A549 treated with AZD9567 at 1 μM for 4 hours (cell line): ENCODE data around the gene KRTAP4-1. TPM values are rescaled to one million over a fixed set of nuclear protein-coding genes. Genes with fewer than 3 reads are reported as not detected.

ENCODE experiments used
- total RNA-seq: library from RNA; stranded (reverse); fragments of 200-300 nt; extraction: Qiagen RNA extraction; gene quantifications from 5 replicates; pipeline ENCODE4 v1.2.3, GENCODE V29; 2022; ENCODE audit not compliant: insufficient read depth

Gene KRTAP4-1
- total RNA-seq = not detected in 5 replicates

DNA sequence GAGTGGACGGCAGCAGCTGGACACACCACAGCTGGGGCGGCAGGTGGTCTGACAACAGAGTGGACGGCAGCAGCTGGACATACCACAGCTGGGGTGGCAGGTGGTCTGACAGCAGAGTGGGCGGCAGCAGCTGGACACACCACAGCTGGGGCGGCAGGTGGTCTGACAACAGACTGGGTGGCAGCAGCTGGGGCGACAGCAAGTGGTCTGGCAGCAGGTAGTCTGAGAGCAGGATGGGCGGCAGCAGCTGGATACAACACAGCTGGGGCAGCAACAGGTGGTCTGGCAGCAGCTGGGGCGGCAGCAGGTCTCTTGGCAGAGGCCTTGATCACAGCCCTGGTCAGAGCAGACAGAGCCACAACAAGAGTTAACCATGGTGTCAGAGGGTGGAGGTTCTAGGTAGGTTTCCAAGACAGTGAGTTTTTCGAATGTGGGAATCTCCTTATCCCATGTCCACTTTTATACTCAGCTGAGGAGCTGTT lies at the start of gene KRTAP4-1:
TSS of gene KRTAP4-1 (minus strand) at position 432 of the 482 bp plus-strand sequence. CDS start at position 375, 57 bp downstream.

DNA sequence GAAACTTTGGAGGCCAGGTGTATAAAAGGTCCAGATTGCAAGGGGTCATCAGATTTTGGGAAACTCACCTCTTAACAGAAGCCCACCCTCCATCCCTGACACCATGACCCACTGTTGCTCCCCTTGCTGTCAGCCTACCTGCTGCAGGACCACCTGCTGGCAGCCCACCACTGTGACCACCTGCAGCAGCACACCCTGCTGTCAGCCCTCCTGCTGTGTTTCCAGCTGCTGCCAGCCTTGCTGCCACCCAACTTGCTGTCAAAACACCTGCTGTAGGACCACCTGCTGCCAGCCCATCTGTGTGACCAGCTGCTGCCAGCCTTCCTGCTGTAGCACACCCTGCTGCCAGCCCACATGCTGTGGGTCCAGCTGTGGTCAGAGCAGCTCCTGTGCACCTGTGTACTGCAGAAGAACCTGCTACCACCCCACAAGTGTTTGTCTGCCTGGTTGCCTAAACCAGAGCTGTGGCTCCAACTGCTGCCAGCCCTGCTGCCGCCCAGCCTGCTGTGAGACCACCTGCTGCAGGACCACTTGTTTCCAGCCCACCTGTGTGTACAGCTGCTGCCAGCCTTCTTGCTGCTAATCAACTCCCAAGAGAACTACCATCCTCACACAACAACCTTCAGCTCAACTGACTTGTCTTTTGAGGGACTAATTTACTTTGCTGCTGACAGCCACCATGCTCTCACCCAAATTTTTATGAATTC lies 47.8 kb upstream of the KRTAP4-1 start, which contains the start of gene KRTAP9-3:
TSS of gene KRTAP9-3 (plus strand) at position 51 of the 707 bp plus-strand sequence. CDS start at position 104, 53 bp downstream.

DNA sequence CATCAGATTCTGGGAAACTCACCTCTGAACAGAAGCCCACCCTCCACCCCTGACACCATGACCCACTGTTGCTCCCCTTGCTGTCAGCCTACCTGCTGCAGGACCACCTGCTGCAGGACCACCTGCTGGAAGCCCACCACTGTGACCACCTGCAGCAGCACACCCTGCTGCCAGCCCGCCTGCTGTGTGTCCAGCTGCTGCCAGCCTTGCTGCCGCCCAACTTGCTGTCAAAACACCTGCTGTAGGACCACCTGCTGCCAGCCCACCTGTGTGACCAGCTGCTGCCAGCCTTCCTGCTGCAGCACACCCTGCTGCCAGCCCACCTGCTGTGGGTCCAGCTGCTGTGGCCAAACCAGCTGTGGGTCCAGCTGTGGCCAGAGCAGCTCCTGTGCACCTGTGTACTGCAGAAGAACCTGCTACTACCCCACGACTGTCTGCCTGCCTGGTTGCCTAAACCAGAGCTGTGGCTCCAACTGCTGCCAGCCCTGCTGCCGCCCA lies 41.9 kb upstream of the KRTAP4-1 start, which contains the start of gene KRTAP9-2:
TSS of gene KRTAP9-2 (plus strand) at position 51 of the 498 bp plus-strand sequence. CDS start at position 58, 7 bp downstream.

DNA sequence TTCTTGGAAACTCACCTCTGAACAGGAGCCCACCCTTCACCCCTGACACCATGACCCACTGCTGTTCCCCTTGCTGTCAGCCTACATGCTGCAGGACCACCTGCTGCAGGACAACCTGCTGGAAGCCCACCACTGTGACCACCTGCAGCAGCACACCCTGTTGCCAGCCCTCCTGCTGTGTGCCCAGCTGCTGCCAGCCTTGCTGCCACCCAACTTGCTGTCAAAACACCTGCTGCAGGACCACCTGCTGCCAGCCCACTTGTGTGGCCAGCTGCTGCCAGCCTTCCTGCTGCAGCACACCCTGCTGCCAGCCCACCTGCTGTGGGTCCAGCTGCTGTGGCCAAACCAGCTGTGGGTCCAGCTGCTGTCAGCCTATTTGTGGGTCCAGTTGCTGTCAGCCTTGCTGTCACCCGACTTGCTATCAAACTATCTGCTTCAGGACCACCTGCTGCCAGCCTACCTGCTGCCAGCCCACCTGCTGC lies 5.2 kb upstream of the KRTAP4-1 start, which contains the start of gene KRTAP9-1:
TSS of gene KRTAP9-1 (plus strand) at position 51 of the 482 bp plus-strand sequence. CDS start at position 51, 0 bp downstream.

DNA sequence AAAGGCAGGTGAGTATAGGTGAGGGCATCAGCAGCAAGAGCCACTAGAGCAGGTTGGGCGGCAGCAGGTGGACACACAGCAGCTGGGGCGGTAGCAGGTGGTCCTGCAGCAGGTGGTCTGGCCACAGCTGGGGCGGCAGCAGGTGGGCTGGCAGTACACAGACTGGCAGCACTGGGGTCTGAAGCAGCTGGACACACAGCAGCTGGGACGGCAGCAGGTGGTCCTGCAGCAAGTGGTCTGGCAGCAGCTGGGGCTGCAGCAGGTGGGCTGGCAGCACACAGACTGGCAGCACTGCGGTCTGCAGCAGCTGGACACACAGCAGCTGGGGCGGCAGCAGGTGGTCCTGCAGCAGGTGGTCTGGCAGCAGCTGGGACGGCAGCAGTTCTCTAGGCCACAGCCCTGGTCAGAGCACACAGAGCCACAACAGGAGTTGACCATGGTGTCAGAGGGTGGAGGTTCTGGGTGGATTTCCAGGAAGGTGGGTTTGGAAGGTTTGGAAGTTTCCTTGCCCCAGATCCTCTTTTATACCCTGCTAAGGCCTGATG lies 6.9 kb downstream of the KRTAP4-1 start, which contains the start of gene KRTAP4-2:
TSS of gene KRTAP4-2 (minus strand) at position 495 of the 545 bp plus-strand sequence. CDS start at position 438, 57 bp downstream.

DNA sequence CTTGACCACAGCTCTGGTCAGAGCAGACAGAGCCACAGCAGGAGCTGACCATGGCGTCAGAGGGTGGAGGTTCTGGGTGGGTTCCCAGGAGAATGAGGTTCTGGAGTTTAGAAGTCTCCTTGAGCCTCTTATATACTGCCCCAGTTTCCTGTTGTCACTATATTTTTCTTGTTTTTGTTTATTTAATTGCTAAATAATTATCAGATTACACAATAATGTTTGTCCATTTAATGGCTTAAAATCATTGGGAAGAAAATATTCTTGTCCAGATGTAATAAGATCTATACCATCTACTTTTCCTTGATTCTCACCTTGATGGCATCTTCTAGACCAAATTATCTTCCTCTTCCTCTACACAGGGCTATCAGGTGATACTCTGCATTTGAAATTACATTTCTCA lies 16.6 kb downstream of the KRTAP4-1 start, which contains the start of gene KRTAP4-3:
TSS of gene KRTAP4-3 (minus strand) at position 101 of the 400 bp plus-strand sequence. CDS start at position 52, 49 bp downstream.

DNA sequence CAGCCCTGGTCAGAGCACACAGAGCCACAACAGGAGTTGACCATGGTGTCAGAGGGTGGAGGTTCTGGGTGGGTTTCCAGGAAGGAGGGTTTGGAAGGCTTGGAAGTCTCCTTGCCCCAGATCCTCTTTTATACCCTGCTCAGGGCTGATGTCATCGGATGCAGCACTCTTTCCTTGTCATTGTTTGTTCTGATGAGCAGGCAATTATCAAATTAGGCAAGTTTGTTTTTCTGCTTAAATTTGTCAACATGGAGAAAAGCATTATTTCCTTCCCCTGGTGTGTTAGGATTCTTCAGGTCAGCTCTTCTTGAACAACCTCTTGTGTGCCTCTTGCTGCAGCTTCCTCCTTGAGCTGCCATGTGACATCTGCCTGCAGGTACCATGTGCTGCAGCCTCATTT lies 24.1 kb downstream of the KRTAP4-1 start, which contains the start of gene KRTAP4-4:
TSS of gene KRTAP4-4 (minus strand) at position 101 of the 400 bp plus-strand sequence. CDS start at position 44, 57 bp downstream.

DNA sequence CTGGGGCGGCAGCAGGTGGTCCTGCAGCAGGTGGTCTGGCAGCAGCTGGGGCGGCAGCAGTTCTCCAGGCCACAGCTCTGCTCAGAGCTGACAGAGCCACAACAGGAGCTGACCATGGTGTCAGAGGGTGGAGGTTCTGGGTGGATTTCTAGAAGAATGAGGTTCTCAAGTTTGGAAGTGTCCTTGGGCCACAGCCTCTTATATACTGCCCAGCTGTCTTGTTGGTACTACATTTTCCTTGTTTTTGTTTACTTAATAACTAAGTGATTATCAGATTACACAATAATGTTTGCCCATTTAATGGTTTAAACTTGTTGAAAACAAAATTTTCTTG lies 35.1 kb downstream of the KRTAP4-1 start, which contains the start of gene KRTAP4-5:
TSS of gene KRTAP4-5 (minus strand) at position 174 of the 334 bp plus-strand sequence. CDS start at position 116, 58 bp downstream.

DNA sequence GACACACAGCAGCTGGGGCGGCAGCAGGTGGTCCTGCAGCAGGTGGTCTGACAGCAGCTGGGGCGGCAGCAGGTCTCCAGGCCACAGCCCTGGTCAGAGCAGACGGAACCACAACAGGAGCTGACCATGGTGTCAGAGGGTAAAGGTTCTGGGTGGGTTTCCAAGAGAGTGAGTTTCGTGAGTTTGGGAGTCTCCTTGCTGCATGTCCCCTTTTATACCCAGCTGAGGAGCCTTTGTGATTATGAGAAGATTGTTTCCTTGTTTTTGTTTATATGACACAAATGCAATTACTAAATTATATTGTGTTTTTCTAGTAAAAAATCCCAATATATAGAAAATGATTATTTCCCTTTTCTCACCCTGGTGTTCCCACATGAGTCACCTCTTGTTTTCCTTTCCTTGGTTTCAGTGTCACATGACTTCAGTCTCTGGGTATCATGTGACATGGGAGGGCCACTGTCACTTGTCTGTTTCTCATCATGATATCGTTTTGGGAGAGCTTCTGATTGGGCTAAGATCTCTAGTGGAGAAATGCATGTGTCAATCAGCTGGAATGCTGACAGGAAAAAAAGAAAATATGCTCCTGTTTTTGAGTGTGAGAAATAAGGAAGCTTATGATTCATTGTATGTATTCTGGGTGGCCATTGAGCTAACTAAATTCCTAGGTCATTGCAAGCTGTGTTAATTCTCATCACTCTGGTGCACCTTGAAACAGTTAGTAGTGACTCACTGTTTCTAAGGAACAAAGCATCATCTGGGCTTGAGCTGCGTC lies 44.2 kb downstream of the KRTAP4-1 start, which contains the start of gene KRTAP4-6:
TSS of gene KRTAP4-6 (minus strand) at position 185 of the 772 bp plus-strand sequence. CDS start at position 128, 57 bp downstream.

Other genes starting within 250 kb of the KRTAP4-1 start
- 0.07 to 0.26 TPM (median 0.07 TPM) in 3 of 5 replicates, not detected in the others for gene KRT23, start 247.3 kb downstream of the KRTAP4-1 start, total RNA-seq
- gene KRT39, start 218.0 kb downstream of the KRTAP4-1 start, total RNA-seq = not detected in 5 replicates
- not detected in 5 replicates for gene KRT40, start 200.6 kb downstream of the KRTAP4-1 start, total RNA-seq
- gene KRTAP3-3, start 190.7 kb downstream of the KRTAP4-1 start, total RNA-seq = not detected in 5 replicates
- gene KRTAP3-2, start 185.0 kb downstream of the KRTAP4-1 start, total RNA-seq = 0.16 to 3.6 TPM (median 0.25 TPM) in 5 replicates
- gene KRTAP3-1, start 175.8 kb downstream of the KRTAP4-1 start, total RNA-seq = not detected in 5 replicates
- gene KRTAP1-5, start 157.7 kb downstream of the KRTAP4-1 start, total RNA-seq = not detected in 5 replicates
- gene KRTAP1-4, start 154.7 kb downstream of the KRTAP4-1 start, total RNA-seq = not detected in 5 replicates
- gene KRTAP1-3, start 150.0 kb downstream of the KRTAP4-1 start, total RNA-seq = not detected in 5 replicates
- not detected in 5 replicates for gene KRTAP1-1, start 143.5 kb downstream of the KRTAP4-1 start, total RNA-seq
- gene KRTAP2-1, start 137.6 kb downstream of the KRTAP4-1 start, total RNA-seq = not detected in 5 replicates
- gene KRTAP2-2, start 129.7 kb downstream of the KRTAP4-1 start, total RNA-seq = not detected in 5 replicates
- gene KRTAP2-3, start 124.8 kb downstream of the KRTAP4-1 start, total RNA-seq = 0.09 to 0.19 TPM (median 0.17 TPM) in 4 of 5 replicates, not detected in the other
- not detected in 5 replicates for gene KRTAP2-4, start 119.0 kb downstream of the KRTAP4-1 start, total RNA-seq
- not detected in 5 replicates for gene KRTAP4-7, start 100.8 kb downstream of the KRTAP4-1 start, total RNA-seq
- gene KRTAP4-8, start 86.8 kb downstream of the KRTAP4-1 start, total RNA-seq = not detected in 5 replicates
- gene KRTAP4-16, start 82.7 kb downstream of the KRTAP4-1 start, total RNA-seq = not detected in 5 replicates
- gene KRTAP4-9, start 79.5 kb downstream of the KRTAP4-1 start, total RNA-seq = not detected in 5 replicates
- not detected in 5 replicates for gene KRTAP4-11, start 66.5 kb downstream of the KRTAP4-1 start, total RNA-seq
- gene KRTAP4-12, start 60.7 kb downstream of the KRTAP4-1 start, total RNA-seq = not detected in 5 replicates
- gene KRTAP4-6, start 44.4 kb downstream of the KRTAP4-1 start, total RNA-seq = not detected in 5 replicates
- gene KRTAP4-5, start 35.1 kb downstream of the KRTAP4-1 start, total RNA-seq = not detected in 5 replicates
- 0.07 TPM in 1 of 5 replicates, not detected in the others for gene KRTAP4-4, start 24.2 kb downstream of the KRTAP4-1 start, total RNA-seq
- not detected in 5 replicates for gene KRTAP4-3, start 16.7 kb downstream of the KRTAP4-1 start, total RNA-seq
- gene KRTAP4-2, start 6.7 kb downstream of the KRTAP4-1 start, total RNA-seq = not detected in 5 replicates
- not detected in 5 replicates for gene KRTAP9-1, start 5.0 kb upstream of the KRTAP4-1 start, total RNA-seq
- gene KRTAP9-2, start 41.7 kb upstream of the KRTAP4-1 start, total RNA-seq = not detected in 5 replicates
- not detected in 5 replicates for gene KRTAP9-3, start 47.5 kb upstream of the KRTAP4-1 start, total RNA-seq
- gene KRTAP9-8, start 53.1 kb upstream of the KRTAP4-1 start, total RNA-seq = not detected in 5 replicates
- gene KRTAP9-4, start 64.8 kb upstream of the KRTAP4-1 start, total RNA-seq = not detected in 5 replicates
- not detected in 5 replicates for gene KRTAP9-9, start 70.5 kb upstream of the KRTAP4-1 start, total RNA-seq
- gene KRTAP9-6, start 80.5 kb upstream of the KRTAP4-1 start, total RNA-seq = not detected in 5 replicates
- gene KRTAP9-7, start 90.8 kb upstream of the KRTAP4-1 start, total RNA-seq = not detected in 5 replicates
- not detected in 5 replicates for gene KRTAP29-1, start 117.9 kb upstream of the KRTAP4-1 start, total RNA-seq
- not detected in 5 replicates for gene KRTAP16-1, start 124.4 kb upstream of the KRTAP4-1 start, total RNA-seq
- not detected in 5 replicates for gene KRTAP17-1, start 130.8 kb upstream of the KRTAP4-1 start, total RNA-seq
- gene KRT33A, start 165.9 kb upstream of the KRTAP4-1 start, total RNA-seq = not detected in 5 replicates
- not detected in 5 replicates for gene KRT33B, start 184.9 kb upstream of the KRTAP4-1 start, total RNA-seq
- 0.21 to 1.2 TPM (median 0.29 TPM) in 5 replicates for gene KRT34, start 197.4 kb upstream of the KRTAP4-1 start, total RNA-seq
- not detected in 5 replicates for gene KRT31, start 212.7 kb upstream of the KRTAP4-1 start, total RNA-seq
- gene KRT37, start 239.7 kb upstream of the KRTAP4-1 start, total RNA-seq = not detected in 5 replicates